ENCODE results near the gene GARNL3.

GARNL3 gene

DNA sequence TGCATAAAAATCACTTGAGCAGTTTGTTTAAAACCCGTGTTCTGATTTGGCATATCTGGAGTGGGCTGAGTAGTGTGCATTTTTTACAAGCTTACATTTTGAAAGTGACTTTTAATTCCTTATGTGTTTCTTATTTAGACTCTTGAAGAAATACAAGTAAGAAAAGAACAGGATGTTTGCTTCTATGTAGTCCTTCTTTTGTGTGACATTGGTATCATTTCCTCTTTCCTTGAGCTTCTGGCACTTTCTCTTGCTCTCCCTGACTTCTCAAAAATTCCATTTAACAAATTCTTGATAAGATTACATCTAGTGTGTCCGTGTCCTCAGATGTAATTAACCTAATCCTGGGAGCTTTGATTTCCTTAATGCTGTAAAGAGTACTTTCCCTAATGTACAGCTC, 12.5 kb downstream of the GARNL3 start:
- DNase-seq (ENCODE audit: low read depth, low spot score): no peak

DNA sequence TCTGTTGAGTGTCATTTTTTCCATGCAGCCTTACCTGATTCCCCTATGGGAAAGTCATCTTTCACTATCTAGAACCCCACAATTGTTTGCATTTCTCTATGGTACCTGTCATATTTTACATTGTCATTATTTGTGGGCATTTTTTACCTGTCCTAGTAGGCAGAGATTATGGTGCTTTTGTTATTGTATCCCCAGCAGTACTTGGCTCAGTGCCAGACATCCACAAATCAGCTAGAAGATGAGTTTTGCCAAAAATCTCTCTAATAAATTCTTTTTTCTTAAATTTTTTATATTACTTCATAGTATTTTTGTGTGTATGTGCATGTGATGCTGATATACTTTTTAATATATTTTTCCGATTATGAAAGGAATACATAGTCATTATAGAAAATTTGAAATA, 13.2 kb downstream of the GARNL3 start:
- no peak for DNase-seq (ENCODE audit: low read depth, low spot score)

DNA sequence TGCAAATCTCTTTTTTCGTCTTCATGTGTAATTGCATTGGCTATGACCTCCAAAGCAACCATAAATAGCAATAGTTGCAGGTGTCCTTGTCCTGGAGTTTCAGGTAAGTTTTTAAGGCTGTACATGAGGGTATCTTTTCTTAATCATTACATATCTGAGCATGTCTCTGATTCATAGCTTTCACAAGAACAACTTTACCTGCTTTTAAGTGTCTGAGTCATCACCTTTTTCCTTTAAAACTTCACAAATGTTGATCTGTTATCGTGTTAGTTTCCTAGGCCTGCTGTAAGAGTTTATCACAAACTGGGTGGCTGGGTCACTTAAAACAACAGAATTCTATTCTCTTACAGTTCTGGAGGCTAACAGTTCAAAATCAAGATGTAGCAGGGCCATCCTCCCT, 13.8 kb downstream of the GARNL3 start:
- DNase-seq (ENCODE audit: low read depth, low spot score): no peak

DNA sequence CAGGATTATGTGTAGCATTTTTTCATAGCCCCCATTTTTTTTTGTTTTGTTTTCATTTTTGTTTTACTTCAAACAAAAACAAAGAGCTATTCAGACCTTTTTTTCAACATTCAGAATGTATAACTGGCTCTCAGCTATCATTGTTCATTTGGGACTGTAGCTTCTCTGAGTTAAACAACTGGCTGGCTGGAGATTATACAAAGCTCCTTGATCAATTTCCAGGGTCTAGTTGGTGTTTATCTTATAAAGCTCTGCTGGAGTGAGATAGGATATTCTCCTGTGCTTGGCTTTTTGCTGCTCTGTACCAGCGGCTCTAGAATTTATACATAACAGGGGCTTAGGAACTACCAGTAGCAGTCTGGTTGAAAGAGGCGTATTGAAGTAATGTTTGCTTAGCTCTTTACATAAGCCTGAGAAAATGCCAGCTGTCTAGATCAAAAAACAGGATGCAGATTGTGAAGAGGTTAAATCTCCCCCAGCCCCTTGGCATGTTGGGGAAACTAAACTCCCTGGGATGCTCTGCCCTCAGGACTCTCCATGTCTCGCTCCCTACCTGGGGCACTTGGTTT, 15.2 kb downstream of the GARNL3 start:
- no peak for DNase-seq (ENCODE audit: low read depth, low spot score)

DNA sequence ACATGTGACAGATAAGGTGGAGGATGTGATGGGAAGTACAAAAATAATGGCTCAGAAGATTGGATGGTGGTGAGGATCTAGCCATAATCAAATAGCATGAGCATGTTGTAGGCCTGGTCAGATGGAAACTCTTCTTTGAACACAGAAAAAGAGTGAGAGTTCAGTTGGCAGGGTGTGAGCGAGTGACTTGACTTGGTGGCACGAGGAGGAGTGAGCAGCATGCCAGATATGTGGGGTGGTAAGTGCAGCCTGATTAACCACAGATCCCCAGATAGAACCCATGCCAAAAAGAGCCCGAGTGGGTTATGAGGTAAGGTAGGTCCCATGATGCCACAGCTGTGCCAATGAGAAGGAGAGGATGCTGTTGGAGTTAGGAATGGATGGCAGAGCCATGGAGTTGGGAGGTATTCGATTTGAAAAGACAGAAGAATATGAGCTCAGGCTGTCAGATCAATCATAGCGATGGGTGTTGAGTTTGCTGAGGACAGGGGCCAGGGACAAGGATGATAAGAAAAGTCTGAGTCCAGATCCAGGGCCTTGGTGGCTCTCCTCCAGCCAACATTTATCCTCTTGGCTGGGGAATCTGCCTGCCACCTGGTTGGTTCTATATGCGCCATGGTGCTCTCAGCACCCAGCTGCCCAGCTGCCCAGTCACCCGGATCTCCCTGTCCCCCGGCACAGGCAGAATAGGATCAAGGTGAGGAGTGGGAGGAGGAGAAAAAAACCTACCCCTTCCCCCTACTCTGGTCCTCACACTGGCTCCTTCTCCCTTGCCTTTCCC, 16.5 kb downstream of the GARNL3 start:
- no peak for DNase-seq (ENCODE audit: low read depth, low spot score)

DNA sequence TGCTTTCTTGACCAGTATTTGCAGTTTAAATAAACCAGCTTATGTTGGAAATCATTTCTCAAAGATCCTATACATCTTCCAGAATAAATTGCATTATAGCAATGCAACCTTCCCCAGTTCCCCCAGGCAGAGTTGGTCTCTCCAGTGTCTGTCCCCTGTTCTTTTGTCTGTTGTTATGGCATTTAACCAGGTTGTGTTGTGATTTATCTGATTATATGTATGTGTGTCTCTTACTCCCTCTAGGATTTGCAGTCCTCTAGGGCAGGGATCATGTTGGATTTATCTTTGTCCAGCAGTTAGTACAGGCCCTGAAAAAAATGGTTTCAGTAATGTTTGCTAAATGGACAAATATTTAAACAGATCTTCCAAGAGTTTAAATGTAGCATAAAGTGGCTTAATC, 17.3 kb downstream of the GARNL3 start:
- no peak for DNase-seq (ENCODE audit: low read depth, low spot score)

DNA sequence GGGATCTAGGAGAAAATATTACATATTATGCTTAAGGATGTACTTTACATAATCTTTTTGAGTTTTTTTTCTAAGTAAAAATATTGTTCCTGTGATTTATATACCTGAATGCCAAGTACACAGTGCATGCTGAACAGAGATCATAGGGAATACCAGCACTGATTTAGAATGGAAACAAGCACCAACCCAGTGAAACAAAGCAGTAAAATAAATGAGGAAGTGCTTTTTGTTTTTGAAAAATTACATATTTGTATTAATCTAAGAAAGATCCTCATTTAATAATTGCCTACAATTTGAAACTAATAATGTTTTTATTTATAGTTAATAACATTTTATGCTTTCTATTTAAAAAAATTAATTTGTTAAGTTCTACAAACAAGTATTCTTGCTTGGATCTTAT, 18.0 kb downstream of the GARNL3 start:
- no peak for DNase-seq (ENCODE audit: low read depth, low spot score)

DNA sequence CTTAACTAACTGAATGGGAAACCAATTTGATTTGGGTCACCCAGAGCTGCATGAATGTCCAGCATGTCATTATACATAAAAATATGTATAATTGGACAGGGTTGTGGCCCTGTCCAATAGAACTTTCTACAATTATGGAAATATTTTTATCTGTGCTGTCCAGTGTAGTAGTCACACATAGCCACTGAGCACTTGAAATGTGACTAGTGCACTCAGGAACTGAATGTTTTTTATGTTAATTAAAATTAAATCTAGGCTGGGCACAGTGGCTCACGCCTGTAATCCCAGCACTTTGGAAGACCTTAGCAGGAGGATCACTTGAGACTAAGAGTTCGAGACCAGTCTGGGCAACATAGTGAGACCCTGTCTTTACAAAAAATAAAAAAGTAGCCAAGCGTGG, 18.6 kb downstream of the GARNL3 start:
- no peak for DNase-seq (ENCODE audit: low read depth, low spot score)

DNA sequence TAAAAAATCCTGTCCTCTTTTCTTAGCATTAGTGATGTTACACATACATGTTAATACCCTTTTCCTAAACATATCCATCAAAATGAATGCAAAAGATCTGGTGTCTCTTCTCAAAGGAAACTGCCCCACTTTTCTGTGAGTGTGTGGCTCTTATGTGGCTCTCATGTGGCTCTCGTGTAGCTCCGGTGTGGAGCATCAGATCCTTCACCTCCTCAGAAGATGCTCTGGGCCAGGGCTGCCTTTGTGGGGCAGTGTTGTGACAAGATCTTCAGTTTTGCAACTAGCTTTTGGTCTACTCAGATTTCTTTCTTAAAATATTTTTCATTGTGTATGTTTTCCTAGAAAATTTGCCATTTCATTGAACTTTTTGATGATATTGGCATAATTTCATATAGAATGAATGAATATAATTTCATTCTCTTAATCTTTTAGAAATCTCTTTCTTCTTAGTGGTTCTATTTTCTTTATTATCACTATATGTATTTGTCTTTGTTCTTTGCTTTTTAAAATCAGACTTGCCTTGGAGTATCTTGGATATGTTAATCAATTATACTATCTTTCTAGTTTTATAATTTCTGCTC, 19.4 kb downstream of the GARNL3 start:
- peak; percentile 40 for DNase-seq (ENCODE audit: low read depth, low spot score)

DNA sequence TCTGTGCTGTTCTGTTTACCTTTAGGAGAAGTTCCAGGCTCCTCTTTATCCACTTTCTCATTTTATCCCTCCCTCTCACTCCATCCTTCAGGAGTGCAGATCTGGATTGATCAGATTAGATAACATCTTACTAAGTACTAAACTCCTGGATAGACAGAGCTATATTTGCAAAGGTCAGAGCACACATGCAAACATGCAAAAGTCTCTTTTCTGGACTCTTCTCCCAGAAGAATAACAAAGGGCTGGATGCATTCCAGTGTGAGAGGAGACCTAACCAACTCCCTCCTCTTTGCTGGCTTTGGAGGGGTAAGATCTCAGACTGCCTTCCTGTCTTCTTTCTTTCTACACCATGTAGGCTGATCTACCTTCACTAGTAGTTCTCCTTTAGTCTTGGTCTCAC, 21.4 kb downstream of the GARNL3 start:
- no peak for DNase-seq (ENCODE audit: low read depth, low spot score)

DNA sequence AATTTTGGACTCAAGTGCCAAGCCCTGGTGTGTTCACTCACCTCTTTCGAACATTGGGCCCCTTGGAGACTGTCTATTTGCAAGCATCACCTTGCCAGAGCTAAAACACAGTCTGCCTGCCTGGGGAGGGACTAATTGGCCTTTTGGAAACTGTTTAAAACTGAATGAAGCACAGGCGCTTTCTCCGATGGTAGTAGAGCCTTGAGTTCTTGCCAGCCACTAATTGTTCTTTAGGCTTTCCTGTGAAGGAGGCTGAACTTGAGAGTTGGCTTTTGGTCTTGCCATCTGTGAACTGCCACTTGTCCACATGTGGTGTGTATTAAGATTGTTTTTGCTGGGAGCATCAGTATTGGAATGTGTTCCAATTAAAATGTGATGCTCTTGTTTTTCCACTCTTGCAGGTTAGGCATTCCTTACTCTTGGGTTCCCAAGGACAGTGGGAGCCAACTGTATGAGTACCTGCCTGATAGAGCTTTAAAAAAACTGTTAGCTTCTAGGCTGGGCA, 26.0 kb downstream of the GARNL3 start:
- DNase-seq (ENCODE audit: low read depth, low spot score): no peak

DNA sequence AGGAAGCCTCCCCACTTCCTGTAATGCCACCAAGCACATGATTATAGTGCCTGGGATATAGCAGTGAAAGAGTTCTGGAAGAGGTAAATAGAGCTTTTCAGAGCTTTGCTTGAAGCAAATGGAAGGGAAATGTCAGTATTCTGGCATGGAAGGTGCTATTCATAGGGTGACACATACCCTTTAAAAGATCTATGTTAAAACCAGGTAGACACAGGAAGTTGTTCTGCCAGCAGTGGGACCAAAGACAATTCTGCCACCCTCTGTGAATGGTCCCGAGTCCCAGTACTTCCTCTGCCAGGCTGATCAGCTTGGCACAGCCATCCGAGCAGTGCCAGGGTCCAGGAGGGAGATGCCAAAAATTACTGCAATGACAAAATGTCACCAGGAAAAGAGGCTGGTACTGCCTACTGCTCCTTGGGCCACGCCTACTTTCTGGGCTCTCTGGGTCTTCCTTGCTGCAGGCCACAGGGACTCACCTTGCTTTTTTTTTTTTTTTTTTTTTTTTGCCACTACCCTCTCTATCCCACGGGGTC, 26.7 kb downstream of the GARNL3 start:
- DNase-seq (ENCODE audit: low read depth, low spot score): no peak

DNA sequence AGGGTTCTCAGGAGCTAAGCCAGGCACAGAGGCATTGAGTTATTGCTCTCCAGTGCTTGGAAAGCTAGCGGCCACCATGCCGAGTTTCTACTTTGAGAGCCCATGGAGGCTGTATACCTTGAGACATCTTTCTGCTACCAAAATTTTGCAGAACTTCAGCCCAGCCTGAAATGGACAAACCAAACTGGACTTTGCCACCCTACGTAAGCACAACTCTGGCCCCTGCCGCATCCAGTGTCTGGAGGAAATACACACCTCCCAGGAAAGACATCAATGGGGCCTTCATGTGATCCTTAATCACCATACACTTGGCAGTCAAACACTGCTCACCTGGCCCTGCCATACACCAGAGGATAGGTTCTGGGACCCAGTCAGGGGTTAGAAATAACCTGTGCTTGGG, 27.8 kb downstream of the GARNL3 start:
- no peak for DNase-seq (ENCODE audit: low read depth, low spot score)

DNA sequence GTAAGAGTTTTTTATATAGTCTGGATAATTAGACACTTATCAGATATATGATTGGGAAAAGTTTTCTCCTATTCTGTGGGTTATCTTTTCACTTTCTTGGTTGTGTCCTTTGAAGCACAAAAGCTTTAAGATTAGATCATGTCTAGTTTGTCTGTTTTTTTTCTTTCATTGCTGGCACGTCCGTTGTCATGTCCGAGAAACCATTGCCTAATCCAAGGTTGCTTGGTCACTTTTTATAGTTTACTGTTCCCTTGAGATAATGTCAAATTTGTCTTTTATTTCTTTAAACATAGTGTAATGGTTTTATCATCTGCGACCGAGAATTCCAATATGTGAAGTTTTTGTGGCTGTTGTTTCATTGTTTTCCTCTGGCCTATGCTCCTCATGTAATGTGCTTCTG, 28.8 kb downstream of the GARNL3 start:
- no peak for DNase-seq (ENCODE audit: low read depth, low spot score)

DNA sequence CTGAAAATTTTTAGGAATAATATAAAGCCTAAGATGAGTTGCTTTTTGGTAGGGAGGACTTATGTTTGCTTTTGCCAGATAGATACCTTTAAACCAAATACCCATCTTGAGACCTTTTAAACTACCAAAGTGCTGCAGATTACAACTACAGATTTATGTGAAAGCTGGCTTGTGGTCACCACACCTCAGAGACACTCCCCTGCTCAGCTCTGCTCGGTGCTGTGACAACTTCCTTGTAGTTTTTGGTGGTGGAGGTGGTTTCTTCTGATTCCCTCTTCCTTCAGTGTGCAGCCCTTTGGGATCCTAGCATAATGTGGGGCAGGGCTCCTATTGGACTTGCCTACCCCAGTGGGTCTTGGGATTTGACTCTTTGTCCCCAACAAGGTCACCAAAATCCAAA, 29.2 kb downstream of the GARNL3 start:
- DNase-seq (ENCODE audit: low read depth, low spot score): no peak

DNA sequence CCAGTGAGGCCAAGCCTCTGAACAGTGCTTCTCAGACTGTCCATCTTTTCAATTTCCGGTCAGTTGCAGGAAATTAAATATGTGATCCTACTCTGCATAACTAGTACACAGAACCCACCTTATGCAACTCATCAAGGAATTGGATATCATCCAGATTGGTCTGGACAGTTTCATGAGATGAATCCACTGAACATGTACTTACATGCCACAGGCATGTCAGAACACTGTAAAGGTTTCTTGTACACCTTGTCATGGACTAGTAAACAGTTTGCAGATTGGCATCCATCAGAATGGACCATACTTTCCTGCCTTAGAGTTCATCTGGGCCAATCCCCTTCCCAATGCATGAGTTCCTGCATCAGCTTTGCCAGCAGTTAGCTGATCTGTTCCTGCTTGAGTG, 30.4 kb downstream of the GARNL3 start:
- DNase-seq (ENCODE audit: low read depth, low spot score): no peak

DNA sequence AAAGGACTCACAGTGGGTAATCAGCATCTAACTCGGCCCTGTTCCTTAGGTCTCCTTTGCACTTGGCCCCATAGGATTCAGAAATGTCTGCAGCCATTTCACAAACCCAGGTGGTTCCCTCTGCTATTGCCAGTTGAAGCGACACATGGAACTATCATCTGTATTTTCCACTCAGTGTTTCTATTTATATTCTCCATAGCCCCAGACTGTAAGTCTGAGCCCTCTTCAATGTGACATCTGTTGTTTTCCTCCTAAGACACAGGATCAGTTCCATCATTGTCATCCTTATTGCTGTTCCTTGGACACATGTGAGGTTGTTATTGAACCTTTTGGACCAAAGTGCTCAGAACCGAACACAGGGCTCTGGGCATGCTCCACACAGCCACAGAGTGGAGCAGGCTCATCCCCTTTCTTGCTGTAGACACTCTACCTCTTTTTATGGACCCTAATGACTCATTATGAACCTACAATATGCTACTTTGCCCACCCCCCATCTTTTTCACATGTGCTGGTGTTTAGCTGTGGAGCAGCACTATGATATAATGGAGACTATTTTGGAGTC, 36.4 kb downstream of the GARNL3 start:
- no peak for DNase-seq (ENCODE audit: low read depth, low spot score)

DNA sequence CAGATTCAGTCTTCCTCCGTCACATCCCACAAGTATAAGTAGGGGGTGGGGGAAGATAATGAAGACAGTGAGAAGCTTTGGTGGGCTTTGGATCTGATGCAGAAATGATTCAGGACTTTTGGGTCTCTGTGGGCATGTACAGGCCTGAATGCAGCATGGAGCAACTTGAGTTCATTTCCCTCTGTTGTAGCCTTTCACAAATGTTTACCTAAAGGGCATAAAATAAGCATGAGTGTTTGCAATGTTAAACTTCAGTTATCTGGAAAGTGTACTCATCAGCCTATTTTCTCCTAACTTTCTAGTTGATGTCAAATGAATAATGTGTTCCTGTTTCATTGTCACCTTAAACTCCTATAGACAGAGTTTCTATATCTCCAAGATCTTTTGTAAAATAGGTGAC, 39.3 kb downstream of the GARNL3 start:
- no peak for DNase-seq (ENCODE audit: low read depth, low spot score)

DNA sequence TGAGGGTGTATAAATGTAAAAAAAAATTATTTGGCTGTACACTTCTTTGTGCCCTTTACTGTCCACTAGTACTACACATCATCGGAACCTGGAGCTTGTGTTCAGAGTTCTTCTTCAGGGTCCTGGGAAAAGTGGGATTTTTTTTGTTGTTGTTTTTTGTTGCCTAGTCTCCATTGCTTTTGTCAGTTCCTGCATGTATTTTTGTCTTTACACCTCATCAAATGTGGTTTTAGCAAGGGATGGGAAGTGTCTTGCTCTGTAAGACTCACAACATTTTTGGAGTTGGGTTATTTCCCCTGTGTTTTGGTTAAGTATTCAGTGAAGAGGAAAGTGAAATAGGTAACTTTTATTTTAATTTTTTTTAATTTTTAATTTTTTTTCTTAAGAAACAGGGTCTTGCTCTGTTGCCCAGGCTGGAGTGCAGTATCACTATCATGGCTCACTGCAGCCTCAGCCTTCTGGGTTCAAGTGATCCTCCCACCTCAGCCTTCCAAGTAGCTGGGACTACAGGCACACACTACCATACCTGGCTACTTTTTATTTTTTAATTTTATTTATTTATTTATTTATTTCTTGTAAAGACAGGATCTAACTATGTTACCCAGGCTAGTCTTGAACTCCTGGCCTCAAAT, 40.7 kb downstream of the GARNL3 start:
- no peak for DNase-seq (ENCODE audit: low read depth, low spot score)

DNA sequence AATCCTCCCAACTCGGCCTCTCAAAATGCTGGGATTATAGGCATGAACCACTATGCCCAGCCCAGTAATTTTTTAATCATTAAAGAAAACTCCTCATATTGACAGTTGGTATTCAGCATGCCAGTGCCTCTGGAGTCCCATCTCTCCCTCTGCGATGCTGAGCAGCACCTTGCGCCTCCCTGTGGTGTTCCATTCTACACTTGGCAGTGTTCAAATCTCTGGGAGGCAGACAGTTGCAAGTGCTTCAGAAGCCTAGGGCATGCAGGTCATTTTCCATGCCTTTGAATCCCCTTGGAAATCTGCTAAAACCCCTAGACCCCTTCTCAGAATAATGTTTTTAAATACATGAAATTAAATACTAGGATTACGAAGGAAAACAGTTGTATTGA, 41.3 kb downstream of the GARNL3 start:
- DNase-seq (ENCODE audit: low read depth, low spot score): no peak

DNA sequence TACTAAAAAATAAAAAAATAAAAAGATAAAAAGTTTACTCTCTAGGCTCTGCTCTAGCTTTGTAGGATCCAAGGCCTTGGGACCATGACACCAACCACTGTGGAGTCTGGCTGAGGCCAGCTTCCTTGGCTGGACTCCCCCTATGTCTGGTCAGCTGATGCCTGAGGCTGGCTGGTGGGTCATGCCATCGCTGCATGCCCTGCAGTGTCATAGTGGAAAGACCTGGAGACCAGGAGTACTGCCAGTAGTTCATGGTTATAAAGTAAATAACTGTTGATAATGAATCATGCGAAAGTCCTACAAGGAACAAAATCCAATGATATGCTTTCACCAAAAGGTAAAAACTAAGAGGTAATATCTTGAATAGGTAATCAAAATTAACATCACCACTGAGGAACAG, 43.2 kb downstream of the GARNL3 start:
- DNase-seq (ENCODE audit: low read depth, low spot score): peak; percentile 17
